Nephron (organoid): Measurements from ENCODE around the gene WIPF1.

Experiments
- H3K27ac Mint-ChIP-seq, 3 experiments: 2 replicates each; pipeline ENCODE4 v1.8.0; 2020; ENCODE audit warnings: mixed read lengths in 3 of 3, mild to moderate bottlenecking in 2 of 3, moderate library complexity in 1 of 3
- H3K27me3 Mint-ChIP-seq: 2 replicates; pipeline ENCODE4 v1.8.0; 2021; ENCODE audit warnings: low read depth, mild to moderate bottlenecking, moderate library complexity, mixed read lengths
- H3K36me3 Mint-ChIP-seq: 2 replicates; pipeline ENCODE4 v1.8.0; 2020; ENCODE audit warnings: low read depth, mixed read lengths
- H3K4me1 Mint-ChIP-seq: 2 replicates; pipeline ENCODE4 v1.8.0; 2020; ENCODE audit warnings: mixed read lengths
- H3K4me3 Mint-ChIP-seq, 3 experiments: 2 replicates each; pipeline ENCODE4 v1.8.0; 2020; ENCODE audit warnings: mild to moderate bottlenecking in 3 of 3, mixed read lengths in 3 of 3, moderate library complexity in 2 of 3
- H3K9me3 Mint-ChIP-seq: 2 replicates; pipeline ENCODE4 v1.8.0; 2020; ENCODE audit warnings: mixed read lengths
- TF ChIP-seq, protein P1 (sequence below), 3 experiments: fragments of 200-600 bp; sonication (generic); IDR thresholded peaks; one replicate each; pipeline ENCODE4 v1.5.0; 2021; ENCODE audit warnings: antibody characterized with exemption in 3 of 3; ENCODE audit not compliant: unreplicated experiment in 3 of 3

WIPF1 gene

DNA sequence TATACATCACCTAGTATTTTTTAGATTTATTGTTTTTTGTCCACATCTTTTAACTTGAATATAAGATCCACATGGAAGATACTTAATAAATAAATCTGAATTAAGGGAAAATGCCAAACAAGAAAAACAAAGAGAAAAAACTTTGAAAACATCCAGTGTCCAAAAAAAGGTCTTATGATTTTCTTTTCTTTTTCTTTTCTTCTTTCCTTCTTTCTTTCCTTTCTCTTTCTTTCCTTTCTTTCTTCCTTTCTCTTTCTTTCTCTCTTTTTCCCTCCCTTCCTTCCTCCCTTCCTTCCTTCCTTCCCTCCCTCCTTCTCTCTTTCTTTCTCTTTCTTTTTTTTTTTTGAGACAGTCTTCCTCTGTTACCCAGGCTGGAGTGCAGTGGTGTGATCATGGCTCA, 29.6 kb upstream of the WIPF1 start:
- Mint-ChIP-seq H3K27me3 (no peaks in the 10 kb centered on the region), H3K9me3 (no peaks in the 10 kb centered on the region), H3K4me1 (peaks cover 29% of the 10 kb centered on the region), H3K4me3 (no peak overlapping the region), H3K36me3 (peaks cover 4% of the 10 kb centered on the region), H3K27ac (no peak overlapping the region)
- TF ChIP-seq, protein P1, sequence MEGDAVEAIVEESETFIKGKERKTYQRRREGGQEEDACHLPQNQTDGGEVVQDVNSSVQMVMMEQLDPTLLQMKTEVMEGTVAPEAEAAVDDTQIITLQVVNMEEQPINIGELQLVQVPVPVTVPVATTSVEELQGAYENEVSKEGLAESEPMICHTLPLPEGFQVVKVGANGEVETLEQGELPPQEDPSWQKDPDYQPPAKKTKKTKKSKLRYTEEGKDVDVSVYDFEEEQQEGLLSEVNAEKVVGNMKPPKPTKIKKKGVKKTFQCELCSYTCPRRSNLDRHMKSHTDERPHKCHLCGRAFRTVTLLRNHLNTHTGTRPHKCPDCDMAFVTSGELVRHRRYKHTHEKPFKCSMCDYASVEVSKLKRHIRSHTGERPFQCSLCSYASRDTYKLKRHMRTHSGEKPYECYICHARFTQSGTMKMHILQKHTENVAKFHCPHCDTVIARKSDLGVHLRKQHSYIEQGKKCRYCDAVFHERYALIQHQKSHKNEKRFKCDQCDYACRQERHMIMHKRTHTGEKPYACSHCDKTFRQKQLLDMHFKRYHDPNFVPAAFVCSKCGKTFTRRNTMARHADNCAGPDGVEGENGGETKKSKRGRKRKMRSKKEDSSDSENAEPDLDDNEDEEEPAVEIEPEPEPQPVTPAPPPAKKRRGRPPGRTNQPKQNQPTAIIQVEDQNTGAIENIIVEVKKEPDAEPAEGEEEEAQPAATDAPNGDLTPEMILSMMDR (IDR thresholded peaks at IDR 0.05; ENCODE audit: unreplicated experiment in 3 of 3) = no peak

GRCh38 chr2:174624895-174625430, 27.4 kb upstream of the WIPF1 start:
- no peaks in the 10 kb centered on the region for H3K9me3 Mint-ChIP-seq
- peaks cover 25% of the 10 kb centered on the region for H3K4me1 Mint-ChIP-seq
- H3K4me3 Mint-ChIP-seq = no peak overlapping the region
- peaks cover 4% of the 10 kb centered on the region for H3K36me3 Mint-ChIP-seq
- TF ChIP-seq, protein P1 (IDR thresholded peaks at IDR 0.05; ENCODE audit: unreplicated experiment in 3 of 3) = no peak
- no peaks in the 10 kb centered on the region for H3K27me3 Mint-ChIP-seq
- H3K27ac Mint-ChIP-seq = peak overlapping the region in 1 of 3 experiments; percentile 22

DNA sequence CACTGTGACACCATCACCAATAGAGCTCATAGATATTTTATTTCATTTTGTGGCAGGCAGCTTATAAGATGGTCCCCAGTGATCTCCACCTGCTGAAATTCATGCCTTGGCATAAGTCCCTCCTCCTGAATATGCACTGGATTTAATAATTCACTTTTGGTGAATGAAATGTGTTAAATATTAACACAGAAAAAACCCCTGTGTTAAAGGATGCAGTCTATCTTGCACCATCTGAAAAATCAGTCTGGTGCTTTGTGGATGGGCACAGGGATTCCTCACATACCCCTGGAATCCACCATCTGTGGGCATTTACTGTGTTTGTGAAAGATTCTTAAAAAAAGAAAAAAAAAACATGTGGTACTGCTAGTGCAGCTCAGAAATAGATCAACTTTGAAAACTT, 26.1 kb upstream of the WIPF1 start:
- TF ChIP-seq, protein P1 (IDR thresholded peaks at IDR 0.05; ENCODE audit: unreplicated experiment in 3 of 3) = no peak
- H3K27me3 Mint-ChIP-seq = no peaks in the 10 kb centered on the region

GRCh38 chr2:174623106-174623637, 25.6 kb upstream of the WIPF1 start:
- Mint-ChIP-seq H3K4me3 (no peak overlapping the region), H3K4me1 (peaks cover 25% of the 10 kb centered on the region), H3K9me3 (no peaks in the 10 kb centered on the region), H3K27me3 (no peaks in the 10 kb centered on the region), H3K36me3 (no peaks in the 10 kb centered on the region), H3K27ac (peak overlapping the region; percentile 31 to 64 (median 47))
- TF ChIP-seq, protein P1 (IDR thresholded peaks at IDR 0.05; ENCODE audit: unreplicated experiment in 3 of 3) = no peak

More for the DNA sequence above, 26.1 kb upstream of the WIPF1 start:
- no peak overlapping the region for H3K4me3 Mint-ChIP-seq
- no peaks in the 10 kb centered on the region for H3K9me3 Mint-ChIP-seq
- H3K4me1 Mint-ChIP-seq = peaks cover 25% of the 10 kb centered on the region
- H3K27ac Mint-ChIP-seq = peak overlapping the region; percentile 31 to 64 (median 47)
- peaks cover 4% of the 10 kb centered on the region for H3K36me3 Mint-ChIP-seq

GRCh38 chr2:174621323-174621722, 23.7 kb upstream of the WIPF1 start:
- Mint-ChIP-seq H3K4me3 (no peak overlapping the region), H3K36me3 (no peaks in the 10 kb centered on the region), H3K27me3 (no peaks in the 10 kb centered on the region), H3K4me1 (peaks cover 20% of the 10 kb centered on the region), H3K9me3 (no peaks in the 10 kb centered on the region), H3K27ac (no peak overlapping the region)
- TF ChIP-seq, protein P1 (IDR thresholded peaks at IDR 0.05; ENCODE audit: unreplicated experiment in 3 of 3) = no peak

- Mint-ChIP-seq H3K9me3 (no peaks in the 10 kb centered on the region), H3K27ac (no peak overlapping the region), H3K27me3 (no peaks in the 10 kb centered on the region), H3K36me3 (no peaks in the 10 kb centered on the region), H3K4me1 (peaks cover 10% of the 10 kb centered on the region), H3K4me3 (no peak overlapping the region)
- TF ChIP-seq, protein P1 (IDR thresholded peaks at IDR 0.05; ENCODE audit: unreplicated experiment in 3 of 3) = no peak
Measured at GRCh38 chr2:174618179-174618578, 20.6 kb upstream of the WIPF1 start.
